Activated CD8-positive, alpha-beta memory T cell treated with anti-CD3 and anti-CD28 coated beads, Interleukin-2, amount 50 U/mL, for 1 hour (primary cell): ENCODE measurements around the gene ZNF593.

Experiments
- DNase-seq: peaks from one replicate; pipeline ENCODE4 v3.0.0-alpha.2; 2020; ENCODE audit errors: extremely low read depth

Gene ZNF593

DNA sequence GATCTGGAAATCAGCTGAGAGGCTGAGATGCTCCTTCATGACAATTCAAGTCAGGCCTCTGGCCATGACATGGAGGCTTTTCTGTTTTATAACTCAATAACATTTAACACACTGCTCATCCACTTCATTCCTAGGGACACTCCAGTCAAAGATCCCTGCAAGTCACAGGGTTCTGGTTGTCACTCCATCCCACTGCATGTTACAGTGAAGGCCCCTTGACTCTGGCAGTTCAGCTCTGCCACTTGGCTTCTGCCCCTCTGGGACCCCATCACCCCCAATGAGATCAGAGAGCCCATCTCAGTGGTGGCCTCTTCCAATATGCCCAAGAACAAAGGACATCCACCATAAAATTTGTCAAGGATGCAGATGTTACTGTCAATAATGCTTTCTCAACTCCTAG, 20.8 kb upstream of the ZNF593 start:
- DNase-seq, result no peak

DNA sequence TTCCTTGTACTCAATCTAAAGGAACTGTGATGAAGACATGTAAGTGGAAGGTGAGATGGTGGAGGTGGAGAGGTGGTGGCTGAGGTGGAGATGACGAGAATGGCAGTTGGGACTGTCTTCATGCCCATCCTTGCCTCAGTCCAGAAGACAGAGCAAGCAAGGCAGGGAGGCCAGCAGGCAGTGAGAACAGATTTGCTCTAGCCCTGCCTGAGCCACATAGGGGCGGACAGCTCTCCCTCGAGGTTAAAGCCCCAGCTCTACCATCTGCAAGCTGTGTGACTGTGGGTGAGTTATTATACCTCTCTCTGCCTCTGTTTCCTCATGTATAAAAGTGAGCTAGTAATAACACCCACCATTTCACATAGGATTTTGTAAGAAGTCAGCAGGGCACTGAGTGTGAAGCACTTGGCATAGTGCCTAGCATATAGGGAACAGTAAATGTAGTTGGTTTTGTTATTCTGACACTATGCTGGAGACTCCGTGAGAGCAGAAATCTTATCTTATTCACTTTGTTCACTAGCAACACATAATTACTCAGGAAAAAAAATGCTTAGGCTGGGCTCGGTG, 15.7 kb upstream of the ZNF593 start:
- DNase-seq, result no peak

DNA sequence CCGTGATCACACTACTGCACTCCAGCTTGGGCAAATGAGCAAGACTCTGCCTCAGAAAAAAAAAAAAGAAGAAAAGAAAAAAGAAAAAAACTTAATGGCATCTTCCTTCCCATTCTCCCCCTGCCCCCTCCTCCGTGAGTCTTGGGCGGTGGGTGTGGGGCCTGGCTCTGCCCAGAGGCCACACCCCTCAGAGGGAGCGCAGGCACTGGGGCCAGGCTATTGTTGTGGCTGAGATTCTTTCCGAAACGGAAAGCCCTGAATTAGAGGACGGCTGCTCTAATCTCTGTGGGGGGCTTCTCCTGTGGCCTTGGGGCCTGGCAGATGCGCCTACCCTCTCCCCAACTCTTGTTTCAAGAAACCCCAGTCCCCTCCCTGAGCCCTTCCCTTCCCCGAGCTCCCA, 15.0 kb upstream of the ZNF593 start:
- no peak for DNase-seq

DNA sequence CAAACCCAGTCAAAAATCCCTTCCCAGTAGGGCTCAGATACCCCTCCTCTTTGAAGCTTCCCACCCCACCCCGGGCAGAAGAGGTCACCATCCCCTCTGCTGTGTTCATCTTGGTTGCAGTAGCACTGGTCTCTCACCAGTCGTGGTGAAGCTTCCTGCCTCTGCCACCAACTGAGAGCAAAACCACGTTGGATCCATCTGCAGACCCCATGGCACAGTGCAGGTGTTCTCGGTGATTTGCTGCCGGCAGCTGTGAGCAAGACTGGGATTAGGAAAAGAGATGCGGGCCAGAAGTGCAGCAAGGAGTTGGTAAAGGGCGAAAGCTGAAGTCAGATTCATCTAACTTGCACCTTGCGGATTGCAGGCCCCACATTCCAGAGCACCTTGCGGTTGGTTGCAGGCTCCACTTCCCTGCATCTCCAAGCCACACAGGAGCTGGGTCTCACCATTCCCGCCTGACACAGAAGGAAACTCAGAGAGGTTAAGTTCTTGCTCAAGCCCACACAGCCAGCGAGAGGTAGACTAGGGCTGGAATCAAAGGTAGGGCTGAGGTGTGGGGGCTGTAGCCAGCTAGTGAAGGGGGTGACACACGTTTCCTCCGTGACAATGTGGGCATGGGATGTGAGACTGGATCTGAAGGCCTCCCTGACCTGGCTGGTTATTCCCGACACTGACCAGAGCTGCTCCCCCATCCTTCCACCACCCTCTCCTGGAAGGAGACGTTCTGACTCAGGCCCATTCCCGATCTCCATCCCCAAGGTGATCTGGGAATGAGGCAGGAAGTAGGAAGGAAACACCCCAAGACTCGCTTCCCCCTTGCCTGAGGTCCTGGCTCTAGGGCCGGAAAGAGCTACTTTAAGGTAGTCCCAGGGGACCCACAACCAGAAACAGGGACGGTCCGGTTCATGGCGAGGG, 14.1 kb upstream of the ZNF593 start:
- no peak for DNase-seq

DNA sequence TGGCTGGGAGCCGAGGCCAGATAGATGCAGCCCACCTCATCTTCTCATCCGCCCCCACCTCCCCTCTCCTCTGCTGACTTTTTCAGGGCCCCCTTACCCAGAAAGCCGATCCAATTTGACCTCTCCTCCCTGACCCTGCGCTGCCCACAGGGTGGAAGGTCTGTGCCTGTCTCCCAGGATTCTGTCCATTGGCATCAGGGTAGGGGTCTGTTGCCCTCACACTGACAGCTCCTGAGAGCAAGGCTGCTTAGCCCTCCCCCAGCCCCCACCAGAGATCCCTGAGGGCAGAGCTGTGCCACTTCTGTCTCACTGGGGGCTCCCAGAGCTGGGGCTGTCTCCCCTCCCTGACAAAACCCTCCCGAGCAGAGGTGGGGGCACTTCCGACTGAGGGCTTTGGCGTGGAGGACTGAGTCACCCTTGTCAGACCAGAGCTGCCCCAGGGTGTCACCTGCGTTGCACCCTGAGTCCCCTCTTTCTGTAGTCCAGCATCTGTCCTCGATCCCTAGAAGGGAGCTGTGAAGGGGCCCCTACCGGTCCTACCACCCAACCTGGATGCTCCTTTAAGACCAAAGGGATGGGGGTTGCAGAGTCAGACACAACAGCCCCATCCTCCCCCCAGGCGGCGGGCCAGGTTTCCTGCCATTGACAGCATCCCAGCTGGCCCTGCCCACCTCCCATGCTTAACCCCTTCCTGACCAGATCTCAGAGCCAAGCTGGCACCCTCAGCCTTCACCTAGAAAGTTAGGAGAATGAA, 13.2 kb upstream of the ZNF593 start:
- DNase-seq, result no peak

DNA sequence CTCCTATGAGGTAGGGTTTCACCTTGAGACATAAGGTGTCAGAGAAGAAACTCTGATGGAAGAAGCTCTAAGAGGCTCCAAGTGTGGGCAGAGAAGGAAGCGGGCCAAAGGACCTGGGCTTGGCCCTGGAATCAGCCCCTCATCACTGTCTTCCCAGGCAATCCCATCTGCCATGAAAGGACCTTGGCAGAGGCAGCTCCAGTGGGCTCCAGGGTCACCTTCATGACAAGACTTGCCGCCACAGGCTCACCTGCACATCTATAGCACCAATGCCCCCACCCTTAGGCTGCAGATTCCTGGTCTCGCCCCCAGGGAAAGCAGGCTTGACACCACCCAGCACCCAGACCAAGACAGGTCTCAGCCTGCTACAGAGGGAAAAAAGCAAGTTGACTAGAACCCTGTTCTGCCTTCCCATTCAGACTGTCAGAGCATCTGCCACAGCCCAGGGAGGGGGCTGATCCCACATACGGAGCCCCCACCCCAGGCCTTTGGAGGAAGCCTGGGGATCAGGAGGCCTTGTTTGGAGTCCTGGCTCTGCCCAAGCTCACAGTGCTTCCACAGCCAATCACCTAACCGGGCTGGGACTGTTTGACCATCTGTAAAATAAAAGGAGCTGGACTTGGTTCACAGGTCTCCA, 11.3 kb upstream of the ZNF593 start:
- no peak for DNase-seq

DNA sequence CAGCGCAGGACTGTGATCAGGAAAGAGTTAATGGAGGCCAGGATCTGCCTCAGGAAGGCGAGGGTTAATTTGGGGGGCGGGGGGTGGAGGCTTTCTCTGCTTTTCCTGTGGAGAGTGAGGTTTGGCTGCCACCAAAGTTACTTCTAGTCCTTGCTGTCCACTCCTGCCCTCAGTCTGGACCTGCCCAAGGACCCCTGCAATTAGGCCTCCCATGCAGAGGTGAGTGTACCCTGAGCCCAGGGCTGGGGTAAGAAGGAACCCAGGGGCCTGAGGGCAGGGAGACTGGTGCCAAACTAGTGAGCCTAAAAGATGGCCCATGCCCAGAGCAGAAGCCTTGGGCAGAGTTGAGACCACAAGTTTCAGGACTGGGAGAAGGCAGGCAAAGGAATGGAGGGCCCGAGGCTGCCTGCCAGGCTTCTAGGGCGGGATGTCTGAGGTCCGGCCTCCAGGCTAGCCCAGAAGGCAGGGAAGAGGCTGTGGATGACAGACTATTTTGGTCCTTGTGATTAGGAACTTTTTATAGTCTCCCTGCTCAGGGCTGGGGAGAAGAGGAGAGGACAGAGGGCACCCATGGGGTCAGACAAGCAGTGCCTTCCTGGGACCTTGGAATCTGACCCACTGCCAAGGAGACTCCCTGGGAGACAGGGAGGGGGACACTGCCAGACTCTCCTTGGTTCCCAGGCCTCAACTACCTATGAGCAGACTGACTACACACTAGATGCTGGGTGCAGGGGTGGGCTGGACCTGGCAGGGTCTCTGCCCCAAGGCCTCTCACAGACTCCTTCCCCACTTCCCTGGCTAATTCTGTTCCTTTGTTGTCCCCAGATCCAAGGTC, 10.6 kb upstream of the ZNF593 start, which contains the start of gene FAM110D:
Gene FAM110D (plus strand): TSS at position 172 of the 835 bp plus-strand sequence. CDS start 2,213 bp downstream, outside the sequence.
- no peak for DNase-seq

DNA sequence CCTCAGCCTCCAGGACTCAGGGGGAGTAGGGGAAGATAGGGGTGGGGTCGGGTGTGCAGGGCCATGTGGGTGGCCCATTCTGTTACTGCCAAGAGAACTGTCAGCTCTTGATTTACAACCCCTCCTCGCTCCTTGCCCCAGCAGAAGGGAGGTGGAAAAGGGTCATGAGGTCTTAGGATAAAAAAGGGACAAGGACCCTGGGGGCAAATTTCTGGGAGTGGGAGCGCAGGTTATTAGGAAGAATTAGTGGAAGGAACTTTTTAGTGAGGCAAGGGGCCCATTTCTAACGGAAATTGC, 10.0 kb upstream of the ZNF593 start:
- no peak for DNase-seq

DNA sequence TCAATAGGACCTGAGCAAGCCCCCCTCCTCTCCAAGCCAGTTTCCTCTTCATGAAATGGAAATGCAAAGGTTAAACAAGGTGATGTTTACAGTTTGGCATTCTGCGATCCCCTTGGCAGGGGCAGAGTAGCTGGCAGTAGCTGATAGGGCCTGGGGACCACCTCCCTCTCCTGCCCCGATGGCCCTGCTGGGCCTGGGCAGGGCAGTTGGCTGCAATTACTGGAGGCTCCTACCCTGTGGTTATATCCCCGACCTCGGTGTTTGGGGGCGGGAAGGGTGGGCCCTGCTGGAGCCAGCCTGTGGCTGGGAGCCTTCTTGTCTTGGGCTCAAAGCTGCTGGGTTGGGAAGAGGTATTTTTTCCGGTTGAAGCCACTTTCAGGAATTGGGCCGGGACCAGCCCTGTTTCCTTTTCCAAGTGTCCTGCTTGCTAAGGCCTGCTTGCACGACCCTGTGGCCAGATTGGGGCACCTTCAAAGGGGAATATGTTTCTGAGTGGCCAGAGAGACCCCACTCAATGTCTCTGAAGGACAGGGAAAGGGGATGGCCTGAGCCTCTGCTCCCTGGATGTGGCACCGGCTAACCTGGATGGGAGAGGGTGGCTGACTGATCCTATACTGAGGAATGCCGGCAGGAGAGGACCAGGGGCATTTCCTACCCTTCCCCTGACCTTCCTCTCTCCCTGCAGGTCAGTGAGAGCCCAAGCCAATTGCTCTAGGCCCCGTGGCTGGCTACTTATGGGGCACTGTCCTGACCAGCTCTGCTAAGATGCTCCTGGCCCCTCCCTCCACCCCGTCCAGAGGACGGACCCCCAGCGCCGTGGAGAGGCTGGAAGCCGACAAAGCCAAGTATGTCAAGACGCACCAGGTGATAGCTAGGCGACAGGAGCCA, 8.9 kb upstream of the ZNF593 start:
- DNase-seq, result no peak

DNA sequence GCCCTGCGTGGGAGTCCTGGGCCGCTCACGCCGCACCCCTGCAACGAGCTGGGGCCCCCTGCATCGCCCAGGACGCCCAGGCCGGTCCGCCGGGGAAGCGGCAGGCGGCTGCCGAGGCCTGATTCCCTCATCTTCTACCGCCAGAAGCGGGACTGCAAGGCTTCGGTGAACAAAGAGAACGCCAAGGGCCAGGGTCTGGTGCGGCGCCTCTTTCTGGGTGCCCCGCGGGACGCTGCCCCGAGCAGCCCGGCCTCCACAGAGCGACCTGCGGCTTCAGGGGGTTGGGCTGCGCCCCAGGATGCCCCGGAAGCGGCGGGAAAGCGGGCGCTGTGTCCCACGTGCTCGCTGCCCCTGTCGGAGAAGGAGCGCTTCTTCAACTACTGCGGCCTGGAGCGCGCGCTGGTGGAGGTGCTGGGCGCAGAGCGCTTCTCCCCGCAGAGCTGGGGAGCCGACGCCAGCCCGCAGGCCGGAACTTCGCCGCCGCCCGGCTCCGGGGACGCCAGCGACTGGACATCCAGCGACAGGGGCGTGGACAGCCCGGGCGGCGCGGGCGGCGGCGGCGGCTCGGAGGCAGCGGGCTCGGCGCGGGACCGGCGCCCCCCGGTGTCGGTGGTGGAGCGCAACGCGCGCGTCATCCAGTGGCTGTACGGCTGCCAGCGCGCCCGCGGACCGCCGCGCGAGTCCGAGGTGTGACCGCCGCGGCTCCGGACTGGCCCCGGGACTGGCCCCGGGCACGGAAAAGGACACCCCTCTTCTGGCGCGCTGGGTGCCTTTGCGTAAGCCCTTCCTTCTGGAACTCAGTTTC, 8.1 kb upstream of the ZNF593 start:
- no peak for DNase-seq

DNA sequence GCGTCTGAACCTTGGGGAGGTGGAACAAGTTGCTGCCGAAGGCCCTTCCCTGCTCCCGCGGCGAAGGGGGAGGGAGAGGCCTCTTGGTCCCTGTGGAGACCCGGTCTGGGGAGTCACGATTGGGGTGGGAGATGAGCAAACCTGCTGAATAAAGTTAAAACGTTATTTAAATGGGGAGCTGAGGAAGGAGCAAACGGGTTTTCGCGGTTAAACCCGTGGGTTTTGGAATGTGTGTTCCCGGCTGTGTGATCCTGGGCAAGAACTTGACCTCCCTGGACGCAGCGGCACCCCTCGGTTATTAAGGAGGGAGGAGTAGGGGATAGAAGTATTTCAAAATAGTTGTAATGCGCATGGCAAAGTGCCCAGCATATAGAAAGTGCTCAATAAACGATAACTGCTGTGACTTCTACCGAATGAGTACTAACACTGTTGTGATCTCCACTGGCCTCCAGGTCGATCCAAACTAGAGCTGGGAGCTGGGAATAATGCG, 7.4 kb upstream of the ZNF593 start:
- no peak for DNase-seq

DNA sequence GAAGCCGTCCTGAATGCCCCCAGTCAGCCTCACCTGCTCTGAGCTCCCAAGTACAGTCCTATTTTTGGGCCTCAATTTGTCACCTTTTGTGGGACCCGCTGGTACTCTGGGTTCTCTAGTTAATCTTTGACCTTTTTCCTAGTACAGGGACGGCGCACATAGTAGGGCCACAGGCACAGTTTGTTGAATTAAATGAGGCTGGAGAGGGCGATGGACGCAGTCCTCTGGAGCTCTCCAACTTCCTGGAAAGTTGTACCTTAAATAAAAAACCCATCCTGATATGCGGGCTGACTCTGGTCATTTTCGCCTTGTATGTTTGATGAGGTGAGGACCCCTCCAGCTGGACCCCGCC, 6.0 kb upstream of the ZNF593 start:
- DNase-seq, result no peak

DNA sequence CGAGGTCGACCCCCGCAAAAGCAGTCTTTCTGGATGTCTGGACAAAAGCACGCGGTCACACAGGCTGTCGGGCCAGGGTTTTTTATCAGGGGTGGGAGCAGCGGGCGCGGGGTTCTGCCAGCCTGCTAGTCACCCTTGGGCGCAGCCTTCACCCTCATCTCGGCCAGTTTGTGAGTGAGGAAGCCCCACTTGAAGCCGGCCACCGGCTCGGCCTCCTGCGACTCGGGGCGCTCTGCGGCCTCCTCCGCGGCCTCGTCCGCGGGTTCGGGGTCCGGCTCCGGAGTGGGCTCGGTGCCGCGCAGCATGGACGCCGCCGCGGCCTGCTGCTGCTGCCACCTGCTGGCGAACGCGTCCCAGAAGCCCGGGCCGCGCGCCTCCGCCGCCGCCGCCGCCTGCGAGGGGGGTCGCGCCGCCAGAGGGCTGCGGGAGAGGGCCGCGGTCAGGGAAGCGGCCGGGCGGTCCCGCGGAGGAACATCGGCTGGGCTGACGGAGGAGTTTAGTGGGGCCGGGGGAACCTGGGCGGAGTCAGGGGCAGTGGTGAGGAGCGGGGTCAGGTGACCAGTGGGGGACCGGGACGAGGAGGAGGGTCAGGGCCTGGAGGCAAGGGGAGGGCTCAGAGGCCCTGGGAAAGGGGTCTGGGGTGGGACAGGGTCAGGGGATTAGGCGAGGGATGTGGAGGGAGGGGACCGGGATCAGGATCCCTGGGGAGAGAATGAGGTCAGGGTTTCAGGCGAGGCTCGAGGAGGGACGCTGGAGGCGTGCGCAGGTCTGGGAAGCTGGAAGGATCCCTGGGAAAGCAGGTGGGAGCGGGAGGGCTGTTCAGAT, 5.5 kb upstream of the ZNF593 start:
- no peak for DNase-seq

DNA sequence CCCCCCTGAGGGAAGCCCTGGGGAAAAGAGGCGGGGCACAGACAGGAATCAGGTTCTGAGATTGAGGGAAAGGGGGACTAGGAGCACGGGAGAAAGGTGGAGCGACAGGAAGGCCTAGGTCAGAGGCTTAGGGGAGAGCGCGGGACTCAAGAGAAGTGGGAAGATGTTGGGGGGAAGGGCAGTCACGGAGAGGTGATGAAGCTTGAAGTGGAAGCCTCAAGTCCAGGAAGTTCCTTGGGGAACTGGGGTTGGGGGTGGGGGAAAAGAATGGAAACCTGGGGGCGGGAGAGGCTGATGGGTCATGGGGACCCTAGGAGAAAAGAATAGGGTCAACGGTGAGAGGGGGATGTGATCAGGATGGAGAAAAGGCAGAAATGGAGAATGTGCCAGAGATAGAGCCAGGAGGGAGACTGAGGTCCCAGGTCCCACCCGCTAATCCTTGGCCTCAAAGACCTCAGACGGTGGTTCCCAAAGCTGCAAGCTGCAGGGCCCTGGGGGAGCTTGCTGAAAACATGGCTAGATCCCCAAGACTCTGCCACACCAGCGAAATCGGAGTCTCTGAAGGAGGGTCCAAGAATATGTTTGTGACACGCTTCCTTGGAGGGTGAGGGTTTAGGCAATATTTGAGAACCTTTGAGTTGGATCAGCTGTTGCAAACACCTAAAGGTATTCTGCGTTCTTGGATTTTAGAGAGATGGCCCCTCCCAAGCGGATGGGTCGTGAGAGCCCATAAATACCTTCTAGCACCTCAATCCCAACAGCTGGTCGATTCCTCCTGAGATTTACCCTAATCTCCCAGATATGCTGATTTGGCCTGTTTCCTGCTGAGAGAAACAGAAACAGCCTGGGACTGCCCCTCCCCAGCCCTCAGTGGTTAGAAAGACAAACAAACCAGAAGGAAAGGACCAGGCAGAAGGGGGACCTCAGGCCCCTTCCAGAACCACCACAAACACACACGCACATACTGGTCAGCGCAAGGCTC, 4.6 kb upstream of the ZNF593 start:
- DNase-seq, result no peak

DNA sequence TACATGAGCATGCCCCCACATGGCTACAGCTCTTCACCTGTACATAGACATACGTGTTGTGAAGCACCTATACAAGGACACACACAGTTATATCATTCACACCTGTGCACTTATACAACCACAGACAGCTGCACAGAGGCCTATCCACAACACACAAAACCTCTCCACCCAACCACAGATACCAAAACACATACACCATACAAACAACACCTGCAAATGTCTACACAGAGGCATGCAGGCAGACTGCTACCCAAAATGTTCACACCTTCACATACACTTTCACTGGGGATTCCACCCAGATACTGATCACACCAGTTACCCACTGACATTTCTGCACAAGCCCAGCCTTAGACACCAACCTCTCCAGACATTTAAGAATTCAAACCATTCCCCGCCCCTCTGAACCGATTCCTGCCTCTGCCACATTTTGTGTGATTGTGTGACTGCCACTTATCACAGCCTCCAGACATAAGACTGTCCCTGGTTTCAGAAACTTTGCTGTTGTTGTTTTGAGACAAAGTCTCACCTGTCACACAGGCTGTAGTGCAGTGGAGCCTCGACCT, 2.9 kb upstream of the ZNF593 start:
- DNase-seq, result no peak

DNA sequence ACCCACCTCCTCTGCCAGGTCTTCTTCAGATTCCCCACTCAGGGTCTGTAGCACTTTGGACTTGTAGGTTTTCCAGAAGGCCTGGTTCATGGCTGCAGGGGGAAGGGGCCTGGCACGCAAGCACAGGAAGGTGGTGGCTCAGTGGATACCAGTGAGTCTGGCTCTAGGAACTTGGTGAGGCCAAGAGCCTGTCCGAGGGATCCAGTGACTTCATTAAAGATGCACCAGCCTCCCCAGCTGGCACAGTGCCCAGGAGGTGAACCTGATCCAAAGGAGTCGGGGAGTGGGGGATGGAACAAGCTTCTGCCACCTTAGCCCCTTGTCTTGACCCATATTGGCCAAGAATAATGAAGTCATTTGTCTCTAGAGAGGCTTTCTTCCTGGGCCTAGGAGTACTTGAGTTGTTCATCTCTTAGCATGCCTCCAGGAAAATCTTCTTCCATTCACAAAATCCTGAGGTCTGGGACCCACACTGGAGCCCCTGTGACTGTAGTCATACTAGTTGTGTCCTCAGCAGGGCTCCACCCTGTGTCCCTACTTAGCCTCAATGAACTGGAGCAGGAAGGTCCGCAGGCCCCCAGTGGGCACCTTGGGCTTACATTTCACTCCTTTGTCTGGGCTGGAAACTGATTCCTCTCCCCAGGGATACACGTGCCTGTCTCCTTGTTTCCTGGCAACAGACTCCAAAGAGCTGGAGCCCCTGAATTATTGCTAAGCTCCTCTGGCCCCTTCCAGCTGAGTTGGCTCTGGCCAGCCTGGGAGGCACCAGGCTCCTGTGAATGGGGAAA, 1.1 kb upstream of the ZNF593 start, which contains the start of gene C1orf232:
Gene C1orf232 (minus strand): TSS at position 554 of the 788 bp plus-strand sequence. CDS start 464 bp downstream, at position 90.
- DNase-seq, result no peak
